Liver (tissue), 9 donors: ENCODE results near the gene SGCD. TPM values are rescaled to one million over a fixed set of nuclear protein-coding genes. Genes with fewer than 3 reads are reported as not detected.

ENCODE experiments used
- DNase-seq: peaks from one replicate; pipeline ENCODE4 v3.0.0-alpha.2; 2017; ENCODE audit warnings: low spot score
- H3K27ac ChIP-seq, 2 donors: one replicate each; pipeline ENCODE4 v1.7.0; 2013; ENCODE audit warnings: inconsistent platforms in 2 of 2, low read length in 2 of 2, control low read depth in 1 of 2, low read depth in 1 of 2, mild to moderate bottlenecking in 1 of 2
- H3K27me3 ChIP-seq, 4 donors: one replicate each; pipeline versions ENCODE4 v1.6.1 to v1.7.0; 2013; ENCODE audit warnings: low read length in 3 of 4, inconsistent platforms in 1 of 4, mild to moderate bottlenecking in 1 of 4, moderate library complexity in 1 of 4; ENCODE audit not compliant: control insufficient read depth in 4 of 4, insufficient read depth in 4 of 4
- H3K36me3 ChIP-seq, 4 donors: one replicate each; pipeline versions ENCODE4 v1.6.1 to v1.7.0; 2013; ENCODE audit warnings: low read length in 3 of 4, mild to moderate bottlenecking in 3 of 4, low read depth in 1 of 4, moderate library complexity in 1 of 4; ENCODE audit not compliant: control insufficient read depth in 4 of 4, insufficient read depth in 3 of 4
- H3K4me1 ChIP-seq, 4 donors: one replicate each; pipeline versions ENCODE4 v1.6.1 to v1.7.0; 2013; ENCODE audit warnings: low read length in 3 of 4, mild to moderate bottlenecking in 3 of 4, moderate library complexity in 1 of 4; ENCODE audit not compliant: control insufficient read depth in 4 of 4, insufficient read depth in 4 of 4
- H3K4me3 ChIP-seq, 3 donors: one replicate each; pipeline versions ENCODE4 v1.6.1 to v1.7.0; 2013; ENCODE audit warnings: low read length in 3 of 3, control low read depth in 1 of 3, low read depth in 1 of 3, mild to moderate bottlenecking in 1 of 3
- H3K9ac ChIP-seq, 2 donors: one replicate each; pipeline ENCODE4 v1.7.0; 2013; ENCODE audit warnings: low read length in 2 of 2, mild to moderate bottlenecking in 2 of 2, moderate library complexity in 2 of 2, control low read depth in 1 of 2, low read depth in 1 of 2
- H3K9me3 ChIP-seq, 4 donors: one replicate each; pipeline versions ENCODE4 v1.6.1 to v1.7.0; 2013; ENCODE audit warnings: low read length in 3 of 4; ENCODE audit not compliant: control insufficient read depth in 4 of 4
- ATF3 ChIP-seq: IDR thresholded peaks from 2 replicates; pipeline ENCODE4 v1.6.1; 2016; ENCODE audit warnings: antibody characterized with exemption
- CTCF ChIP-seq: fragments of 150-350 bp; IDR thresholded peaks from 2 replicates; pipeline ENCODE4 v1.5.1; 2017; ENCODE audit warnings: improper control_type of control experiment, low read depth, low read length; ENCODE audit not compliant: missing input control
- EGR1 ChIP-seq, 2 donors: IDR thresholded peaks; 2 replicates each; pipeline ENCODE4 v1.6.1; 2016 to 2018; ENCODE audit warnings: antibody characterized with exemption in 2 of 2, low read depth in 2 of 2
- FOXA1 ChIP-seq: IDR thresholded peaks from 2 replicates; pipeline ENCODE4 v1.6.1; 2016; ENCODE audit warnings: antibody characterized with exemption
- FOXA2 ChIP-seq: IDR thresholded peaks from 2 replicates; pipeline ENCODE4 v1.6.1; 2016; ENCODE audit warnings: antibody characterized with exemption
- GABPA ChIP-seq, 2 donors: IDR thresholded peaks in 1 of 2; conservative IDR thresholded peaks in 1 of 2; 2 replicates each; pipeline ENCODE4 v1.6.1; 2016; ENCODE audit warnings: antibody characterized with exemption in 2 of 2, mild to moderate bottlenecking in 1 of 2, moderate library complexity in 1 of 2
- HNF4A ChIP-seq, 2 donors: conservative IDR thresholded peaks; 2 replicates each; pipeline ENCODE4 v1.6.1; 2016; ENCODE audit warnings: antibody characterized with exemption in 2 of 2, mild to moderate bottlenecking in 2 of 2
- HNF4G ChIP-seq: IDR thresholded peaks from 2 replicates; pipeline ENCODE4 v1.6.1; 2016; ENCODE audit warnings: antibody characterized with exemption
- JUND ChIP-seq, 2 donors: IDR thresholded peaks; 2 replicates each; pipeline ENCODE4 v1.6.1; 2016; ENCODE audit warnings: antibody characterized with exemption in 2 of 2
- MAX ChIP-seq: IDR thresholded peaks from 2 replicates; pipeline ENCODE4 v1.6.1; 2016; ENCODE audit warnings: antibody characterized with exemption
- NR2F2 ChIP-seq: IDR thresholded peaks from 2 replicates; pipeline ENCODE4 v1.6.1; 2016; ENCODE audit warnings: antibody characterized with exemption
- RAD21 ChIP-seq, 2 donors: IDR thresholded peaks; 2 replicates each; pipeline ENCODE4 v1.6.1; 2016; ENCODE audit warnings: antibody characterized with exemption in 2 of 2, mild to moderate bottlenecking in 2 of 2
- REST ChIP-seq: IDR thresholded peaks from 2 replicates; pipeline ENCODE4 v1.6.1; 2016; ENCODE audit warnings: antibody characterized with exemption, mild to moderate bottlenecking
- RXRA ChIP-seq, 2 donors: IDR thresholded peaks; 2 replicates each; pipeline ENCODE4 v1.6.1; 2017 to 2018; ENCODE audit warnings: antibody characterized with exemption in 2 of 2, mild to moderate bottlenecking in 1 of 2
- SP1 ChIP-seq: IDR thresholded peaks from 2 replicates; pipeline ENCODE4 v1.6.1; 2018; ENCODE audit warnings: antibody characterized with exemption, mild to moderate bottlenecking
- TAF1 ChIP-seq: conservative IDR thresholded peaks from 2 replicates; pipeline ENCODE4 v1.6.1; 2016; ENCODE audit warnings: antibody characterized with exemption, mild to moderate bottlenecking
- YY1 ChIP-seq: IDR thresholded peaks from 2 replicates; pipeline ENCODE4 v1.6.1; 2016; ENCODE audit warnings: antibody characterized with exemption, mild to moderate bottlenecking
- ZBTB33 ChIP-seq: IDR thresholded peaks from 2 replicates; pipeline ENCODE4 v1.6.1; 2016; ENCODE audit warnings: antibody characterized with exemption
- WGBS: extraction: QIAGEN DNeasy Blood & Tissue Kit; methylation state at CpG from one replicate; pipeline ENCODE4 v1.1.7; 2013; 5-methylcytosine and 5-hydroxymethylcytosine counted together
- polyA plus RNA-seq, 2 donors: library from polyadenylated mRNA; stranded (reverse) in 1 of 2; unstranded in 1 of 2; fragments of 200-250 nt in 1 of 2; fragments of >200 nt in 1 of 2; fragmentation: Nextera tagmentation in 1 of 2; extraction: Ambion mirVana in 1 of 2; gene quantifications; one replicate each; pipeline versions ENCODE4 v1.2.1 to v1.2.3, GENCODE V29; 2013 to 2015
- total RNA-seq, 2 donors: library from RNA; depleted of rRNA; stranded (reverse); fragments of >200 nt; gene quantifications; one replicate each; pipeline ENCODE4 v1.2.3, GENCODE V29; 2014
- donor health status: healthy.
- donor health status: healthy.
- donor health status: healthy.
- donor health status: healthy.
- donor health status: healthy.

SGCD gene
- total and polyA plus RNA-seq, 4 donors, result 0.35 to 1.7 (median 1.0) TPM

- WGBS, result 57% methylated on average over 6 of the region's 6 CpGs
- H3K4me3 ChIP-seq, result peak overlapping the region in 2 of 3 donors; percentile 12 to 42
- no peaks in the 10 kb centered on the region for H3K36me3 ChIP-seq
- TF ChIP-seq CTCF (no peak), REST (no peak), ZBTB33 (no peak), SP1 (no peak), FOXA1 (no peak), NR2F2 (no peak), TAF1 (no peak), JUND (IDR thresholded peaks at IDR 0.05) (no peak), RXRA (IDR thresholded peaks at IDR 0.05) (no peak), YY1 (no peak), HNF4G (no peak), RAD21 (IDR thresholded peaks at IDR 0.05) (no peak), MAX (no peak), HNF4A (conservative IDR thresholded peaks at IDR 0.05) (no peak), EGR1 (IDR thresholded peaks at IDR 0.05; ENCODE audit: low read depth in 2 of 2) (no peak), GABPA (IDR thresholded peaks at IDR 0.05 in 1 of 2, conservative IDR thresholded peaks at IDR 0.05 in 1 of 2) (no peak), ATF3 (no peak), FOXA2 (no peak)
- H3K27me3 ChIP-seq, result no peaks in the 10 kb centered on the region
- no peaks in the 10 kb centered on the region for H3K9me3 ChIP-seq
- H3K4me1 ChIP-seq, result no peaks in the 10 kb centered on the region
- no peak overlapping the region for H3K9ac ChIP-seq
- peak overlapping the region in 1 of 2 donors; percentile 10 for H3K27ac ChIP-seq
- no peak for DNase-seq
Observed at GRCh38 chr5:156327296-156327695, 332 bp downstream of the SGCD start.

- Histone ChIP-seq H3K4me3 (no peak overlapping the region), H3K9me3 (no peaks in the 10 kb centered on the region), H3K9ac (no peak overlapping the region), H3K36me3 (no peaks in the 10 kb centered on the region), H3K4me1 (no peaks in the 10 kb centered on the region), H3K27me3 (no peaks in the 10 kb centered on the region), H3K27ac (no peak overlapping the region)
- no peak for DNase-seq
- WGBS, result 74% methylated on average over 3 of the region's 3 CpGs
- TF ChIP-seq GABPA (IDR thresholded peaks at IDR 0.05 in 1 of 2, conservative IDR thresholded peaks at IDR 0.05 in 1 of 2), result no peak
- no peak for TF ChIP-seq NR2F2
- no peak for TF ChIP-seq HNF4G
- no peak for TF ChIP-seq FOXA1
- no peak for TF ChIP-seq REST
- no peak for TF ChIP-seq JUND (IDR thresholded peaks at IDR 0.05)
- no peak for TF ChIP-seq FOXA2
- TF ChIP-seq TAF1, result no peak
- TF ChIP-seq CTCF, result no peak
- no peak for TF ChIP-seq YY1
- TF ChIP-seq RAD21 (IDR thresholded peaks at IDR 0.05), result no peak
- TF ChIP-seq RXRA (IDR thresholded peaks at IDR 0.05), result no peak
- no peak for TF ChIP-seq EGR1 (IDR thresholded peaks at IDR 0.05; ENCODE audit: low read depth in 2 of 2)
Observed at GRCh38 chr5:156328161-156328560, 1.2 kb downstream of the SGCD start.
